ENCODE results near the gene KAT2A.
A peak's percentile ranks its signal among the peaks of the same experiment; 100 is the strongest.

KAT2A gene

GRCh38 chr17:42125565-42125964 lies 4.4 kb upstream of the KAT2A start:
- no CpG with 5 or more reads among the region's 12 CpGs for WGBS (ENCODE audit: insufficient coverage, insufficient read length)
- no peaks in the 10 kb centered on the region for H3K9me3 ChIP-seq (ENCODE audit: control insufficient read depth, insufficient read depth, low read length)
- peaks cover 27% of the 10 kb centered on the region for H3K36me3 ChIP-seq (ENCODE audit: control insufficient read depth, insufficient read depth, low read length)

DNA sequence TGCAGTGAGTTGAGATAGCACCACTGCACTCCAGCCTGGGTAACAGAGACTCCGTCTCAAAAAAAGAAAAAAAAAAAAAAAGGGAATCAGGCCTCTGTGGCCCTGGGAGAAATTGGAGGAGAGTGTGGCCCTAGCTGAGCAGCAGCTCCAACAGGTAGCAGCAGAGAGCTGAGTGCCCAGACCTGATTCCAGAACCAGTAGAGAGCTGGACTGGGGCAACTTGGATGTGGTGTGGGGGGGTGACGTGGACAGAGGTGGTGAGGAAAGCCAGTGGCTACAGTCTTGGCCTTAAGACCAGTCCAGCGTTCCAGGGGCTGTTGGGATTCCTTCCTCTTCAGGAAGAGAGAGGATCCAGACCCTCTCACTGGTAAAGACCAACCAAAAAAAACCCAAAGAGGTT lies 3.1 kb upstream of the KAT2A start:
- no peak overlapping the region for H3K4me3 ChIP-seq (ENCODE audit: low read length)
- no CpG with 5 or more reads among the region's 3 CpGs for WGBS (ENCODE audit: insufficient coverage, insufficient read length)
- peaks cover 20% of the 10 kb centered on the region for H3K36me3 ChIP-seq (ENCODE audit: control insufficient read depth, insufficient read depth, low read length)
- peaks cover 2% of the 10 kb centered on the region; the same call in 1 of the 2 replicates for H3K4me1 ChIP-seq (ENCODE audit: control insufficient read depth, insufficient read depth, low read length)
- no peaks in the 10 kb centered on the region for H3K9me3 ChIP-seq (ENCODE audit: control insufficient read depth, insufficient read depth, low read length)
- no peak overlapping the region for H3K27ac ChIP-seq (ENCODE audit: low read length)
- DNase-seq (ENCODE audit: low read depth, low spot score): no peak
- H3K27me3 ChIP-seq (ENCODE audit: control insufficient read depth, insufficient read depth, low read length): no peaks in the 10 kb centered on the region

More at GRCh38 chr17:42125565-42125964, 4.4 kb upstream of the KAT2A start:
- Histone ChIP-seq H3K4me1 (ENCODE audit: control insufficient read depth, insufficient read depth, low read length) (peaks cover 2% of the 10 kb centered on the region; the same call in 1 of the 2 replicates), H3K27ac (ENCODE audit: low read length) (no peak overlapping the region), H3K4me3 (ENCODE audit: low read length) (no peak overlapping the region), H3K27me3 (ENCODE audit: control insufficient read depth, insufficient read depth, low read length) (no peaks in the 10 kb centered on the region)
- DNase-seq (ENCODE audit: low read depth, low spot score): no peak

- H3K36me3 ChIP-seq (ENCODE audit: control insufficient read depth, insufficient read depth, low read length): peaks cover 7% of the 10 kb centered on the region; the same call in 1 of the 2 replicates
Observed at GRCh38 chr17:42122371-42123303, 1.5 kb upstream of the KAT2A start, which contains the start of gene HSPB9. HSPB9 (plus strand) TSS chr17:42122804; CDS start chr17:42122851, 47 bp downstream.

DNA sequence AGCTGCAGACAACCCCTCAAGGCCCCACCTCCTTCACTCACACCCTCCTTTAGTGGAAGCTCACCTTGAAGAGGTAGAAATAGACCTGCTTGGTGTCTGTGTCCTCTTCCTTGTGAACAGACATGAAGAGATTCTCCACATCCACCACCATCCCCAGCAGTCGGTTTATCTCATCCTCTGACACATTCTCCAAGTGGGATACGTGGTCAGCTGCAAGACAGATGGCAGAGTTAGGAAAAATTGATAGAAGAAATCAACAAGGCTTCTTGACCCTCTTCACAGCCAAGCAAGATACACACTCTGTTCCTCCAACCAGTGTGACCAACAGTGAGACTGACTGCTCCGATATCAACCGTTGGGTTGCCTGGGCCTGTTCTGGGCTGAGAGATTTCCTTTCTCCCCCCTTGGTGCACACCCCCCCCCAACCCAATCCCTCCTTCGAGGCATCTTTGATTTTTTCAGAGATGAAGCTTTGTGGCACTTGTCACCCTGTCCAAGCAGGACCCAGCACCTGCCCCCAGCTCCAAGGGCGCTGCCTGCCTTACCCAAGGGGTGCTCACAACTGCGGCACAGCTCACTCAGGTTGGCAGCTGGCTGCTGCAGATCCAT lies 902 bp downstream of the KAT2A start:
- 0 out of 2 replicates have a peak, but pooled peaks cover 4% of the 10 kb centered on the region for H3K36me3 ChIP-seq (ENCODE audit: control insufficient read depth, insufficient read depth, low read length)

More at GRCh38 chr17:42122371-42123303, 1.5 kb upstream of the KAT2A start, which contains the start of gene HSPB9:
- H3K4me3 ChIP-seq (ENCODE audit: low read length): no peak within 1 kb of the TSS; the same call in 1 of the 2 replicates
- no peaks in the 10 kb centered on the region for H3K9me3 ChIP-seq (ENCODE audit: control insufficient read depth, insufficient read depth, low read length)
- no CpG with 5 or more reads among the region's 61 CpGs for WGBS (ENCODE audit: insufficient coverage, insufficient read length)
- DNase-seq (ENCODE audit: low read depth, low spot score): peak; percentile 78
- H3K27ac ChIP-seq (ENCODE audit: low read length): no peak within 1 kb of the TSS
- H3K27me3 ChIP-seq (ENCODE audit: control insufficient read depth, insufficient read depth, low read length): no peaks in the 10 kb centered on the region
- peaks cover 2% of the 10 kb centered on the region; the same call in 1 of the 2 replicates for H3K4me1 ChIP-seq (ENCODE audit: control insufficient read depth, insufficient read depth, low read length)

GRCh38 chr17:42119301-42119700 lies 1.9 kb downstream of the KAT2A start:
- Histone ChIP-seq H3K36me3 (ENCODE audit: control insufficient read depth, insufficient read depth, low read length) (0 out of 2 replicates have a peak, but pooled peaks cover 7% of the 10 kb centered on the region), H3K4me3 (ENCODE audit: low read length) (no peak overlapping the region), H3K4me1 (ENCODE audit: control insufficient read depth, insufficient read depth, low read length) (peaks cover 2% of the 10 kb centered on the region; the same call in 1 of the 2 replicates), H3K9me3 (ENCODE audit: control insufficient read depth, insufficient read depth, low read length) (no peaks in the 10 kb centered on the region), H3K27me3 (ENCODE audit: control insufficient read depth, insufficient read depth, low read length) (no peaks in the 10 kb centered on the region), H3K27ac (ENCODE audit: low read length) (no peak overlapping the region)
- DNase-seq (ENCODE audit: low read depth, low spot score): no peak
- no CpG with 5 or more reads among the region's 18 CpGs for WGBS (ENCODE audit: insufficient coverage, insufficient read length)

More for the DNA sequence above, 902 bp downstream of the KAT2A start:
- no peaks in the 10 kb centered on the region for H3K27me3 ChIP-seq (ENCODE audit: control insufficient read depth, insufficient read depth, low read length)
- WGBS (ENCODE audit: insufficient coverage, insufficient read length): no CpG with 5 or more reads among the region's 7 CpGs
- no peak overlapping the region for H3K27ac ChIP-seq (ENCODE audit: low read length)
- H3K9me3 ChIP-seq (ENCODE audit: control insufficient read depth, insufficient read depth, low read length): no peaks in the 10 kb centered on the region
- DNase-seq (ENCODE audit: low read depth, low spot score): no peak
- H3K4me1 ChIP-seq (ENCODE audit: control insufficient read depth, insufficient read depth, low read length): peaks cover 2% of the 10 kb centered on the region; the same call in 1 of the 2 replicates
- no peak overlapping the region; the same call in 1 of the 2 replicates for H3K4me3 ChIP-seq (ENCODE audit: low read length)

GRCh38 chr17:42118545-42118944 lies 2.6 kb downstream of the KAT2A start:
- H3K4me1 ChIP-seq (ENCODE audit: control insufficient read depth, insufficient read depth, low read length): peaks cover 2% of the 10 kb centered on the region; the same call in 1 of the 2 replicates
- H3K36me3 ChIP-seq (ENCODE audit: control insufficient read depth, insufficient read depth, low read length): 0 out of 2 replicates have a peak, but pooled peaks cover 7% of the 10 kb centered on the region
- WGBS (ENCODE audit: insufficient coverage, insufficient read length): no CpG with 5 or more reads among the region's 2 CpGs
- DNase-seq (ENCODE audit: low read depth, low spot score): no peak
- H3K4me3 ChIP-seq (ENCODE audit: low read length): no peak overlapping the region
- H3K9me3 ChIP-seq (ENCODE audit: control insufficient read depth, insufficient read depth, low read length): no peaks in the 10 kb centered on the region
- H3K27me3 ChIP-seq (ENCODE audit: control insufficient read depth, insufficient read depth, low read length): no peaks in the 10 kb centered on the region
- H3K27ac ChIP-seq (ENCODE audit: low read length): no peak overlapping the region

- WGBS (ENCODE audit: insufficient coverage, insufficient read length): no CpG with 5 or more reads among the region's 4 CpGs
- H3K27me3 ChIP-seq (ENCODE audit: control insufficient read depth, insufficient read depth, low read length): no peaks in the 10 kb centered on the region
- no peak overlapping the region for H3K27ac ChIP-seq (ENCODE audit: low read length)
- no peak for DNase-seq (ENCODE audit: low read depth, low spot score)
- no peaks in the 10 kb centered on the region for H3K9me3 ChIP-seq (ENCODE audit: control insufficient read depth, insufficient read depth, low read length)
- no peak overlapping the region for H3K4me3 ChIP-seq (ENCODE audit: low read length)
- 0 out of 2 replicates have a peak, but pooled peaks cover 7% of the 10 kb centered on the region for H3K36me3 ChIP-seq (ENCODE audit: control insufficient read depth, insufficient read depth, low read length)
- H3K4me1 ChIP-seq (ENCODE audit: control insufficient read depth, insufficient read depth, low read length): peaks cover 2% of the 10 kb centered on the region; the same call in 1 of the 2 replicates
Observed at GRCh38 chr17:42118126-42118510, 3.0 kb downstream of the KAT2A start.

DNA sequence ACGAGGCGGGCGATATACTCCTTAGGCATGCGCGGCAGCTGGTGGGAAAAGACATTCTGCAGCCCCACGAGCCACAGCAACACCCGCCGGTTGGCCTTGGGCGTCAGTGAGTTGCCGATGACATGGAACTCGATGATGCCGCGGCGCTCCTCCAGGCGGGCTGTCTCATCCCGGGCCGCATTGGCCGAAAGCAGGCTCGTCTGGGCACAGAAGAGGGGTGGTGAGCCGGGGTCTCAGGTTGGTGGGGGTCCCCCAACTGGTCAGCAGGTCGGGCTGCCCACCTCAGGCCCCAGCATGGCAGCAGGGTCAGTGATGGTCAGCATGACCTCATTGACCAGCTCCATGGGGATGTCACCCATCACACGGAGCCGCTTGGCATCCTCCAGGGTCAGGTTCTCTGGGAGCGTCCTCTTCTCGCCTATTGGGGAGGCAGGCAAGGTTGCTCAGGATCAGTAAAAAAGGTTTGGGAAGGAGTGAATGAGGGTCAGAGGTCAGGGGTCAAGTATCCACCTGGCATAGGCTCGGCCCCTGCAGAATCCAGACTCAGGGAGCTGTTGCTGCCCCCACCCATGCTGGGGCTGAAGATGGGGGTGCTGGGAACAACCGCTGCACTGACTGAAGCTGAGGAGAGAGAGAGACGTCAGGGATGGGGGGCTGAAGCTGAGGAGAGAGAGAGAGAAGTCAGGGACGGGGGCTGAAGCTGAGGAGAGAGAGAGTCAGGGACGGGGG lies 3.6 kb downstream of the KAT2A start:
- Histone ChIP-seq H3K4me1 (ENCODE audit: control insufficient read depth, insufficient read depth, low read length) (peaks cover 2% of the 10 kb centered on the region; the same call in 1 of the 2 replicates), H3K9me3 (ENCODE audit: control insufficient read depth, insufficient read depth, low read length) (no peaks in the 10 kb centered on the region), H3K27me3 (ENCODE audit: control insufficient read depth, insufficient read depth, low read length) (no peaks in the 10 kb centered on the region), H3K4me3 (ENCODE audit: low read length) (no peak overlapping the region), H3K36me3 (ENCODE audit: control insufficient read depth, insufficient read depth, low read length) (0 out of 2 replicates have a peak, but pooled peaks cover 7% of the 10 kb centered on the region), H3K27ac (ENCODE audit: low read length) (no peak overlapping the region)
- no CpG with 5 or more reads among the region's 30 CpGs for WGBS (ENCODE audit: insufficient coverage, insufficient read length)
- no peak for DNase-seq (ENCODE audit: low read depth, low spot score)

DNA sequence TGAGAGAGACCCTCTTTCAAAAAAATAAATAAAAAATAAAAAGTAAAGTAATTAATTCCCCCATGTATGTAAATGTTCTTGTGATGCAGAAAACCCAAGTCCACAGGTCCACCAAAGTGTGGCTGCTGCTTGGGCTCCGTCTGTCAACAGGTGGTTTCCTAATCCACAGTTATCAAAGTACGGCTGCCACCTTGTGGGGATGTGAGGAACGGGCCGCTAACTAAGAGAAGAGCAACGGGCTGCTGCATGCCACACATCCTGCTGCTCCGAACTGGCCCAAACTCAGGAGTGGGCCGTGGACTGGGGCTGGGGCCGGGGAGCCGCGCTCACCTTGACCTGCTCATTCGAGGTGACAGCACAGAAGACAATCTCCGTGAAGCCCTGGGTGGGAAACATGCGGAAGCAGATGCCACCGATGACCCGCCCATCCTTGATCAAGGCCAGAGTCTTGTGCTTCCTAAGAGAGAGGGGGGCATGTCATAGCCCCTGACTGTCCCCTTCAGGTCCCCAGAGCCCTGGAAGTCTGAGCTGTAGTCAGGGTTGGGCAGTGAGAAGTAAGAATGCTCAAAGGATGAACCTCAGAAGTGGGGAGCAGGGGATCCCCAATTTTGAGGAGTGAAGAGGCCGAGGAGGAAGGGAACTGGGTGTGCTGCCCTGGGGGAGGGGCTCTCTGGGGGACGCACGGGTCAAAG lies 4.3 kb downstream of the KAT2A start:
- H3K36me3 ChIP-seq (ENCODE audit: control insufficient read depth, insufficient read depth, low read length): 0 out of 2 replicates have a peak, but pooled peaks cover 7% of the 10 kb centered on the region

More for the DNA sequence above, 4.3 kb downstream of the KAT2A start:
- H3K9me3 ChIP-seq (ENCODE audit: control insufficient read depth, insufficient read depth, low read length): no peaks in the 10 kb centered on the region
- DNase-seq (ENCODE audit: low read depth, low spot score): no peak
- H3K4me1 ChIP-seq (ENCODE audit: control insufficient read depth, insufficient read depth, low read length): peaks cover 2% of the 10 kb centered on the region; the same call in 1 of the 2 replicates
- WGBS (ENCODE audit: insufficient coverage, insufficient read length): no CpG with 5 or more reads among the region's 18 CpGs
- H3K27me3 ChIP-seq (ENCODE audit: control insufficient read depth, insufficient read depth, low read length): no peaks in the 10 kb centered on the region
- H3K4me3 ChIP-seq (ENCODE audit: low read length): no peak overlapping the region
- H3K27ac ChIP-seq (ENCODE audit: low read length): no peak overlapping the region
